ENCODE measurements around the gene KIF21B. TPM values are rescaled to one million over a fixed set of nuclear protein-coding genes. Genes with fewer than 3 reads are reported as not detected.
A peak's percentile ranks its signal among the peaks of the same experiment; 100 is the strongest.

Gene KIF21B
- total and polyA plus RNA-seq, 2 experiments from 2014 or later, result 0.18 to 1.3 TPM

DNA sequence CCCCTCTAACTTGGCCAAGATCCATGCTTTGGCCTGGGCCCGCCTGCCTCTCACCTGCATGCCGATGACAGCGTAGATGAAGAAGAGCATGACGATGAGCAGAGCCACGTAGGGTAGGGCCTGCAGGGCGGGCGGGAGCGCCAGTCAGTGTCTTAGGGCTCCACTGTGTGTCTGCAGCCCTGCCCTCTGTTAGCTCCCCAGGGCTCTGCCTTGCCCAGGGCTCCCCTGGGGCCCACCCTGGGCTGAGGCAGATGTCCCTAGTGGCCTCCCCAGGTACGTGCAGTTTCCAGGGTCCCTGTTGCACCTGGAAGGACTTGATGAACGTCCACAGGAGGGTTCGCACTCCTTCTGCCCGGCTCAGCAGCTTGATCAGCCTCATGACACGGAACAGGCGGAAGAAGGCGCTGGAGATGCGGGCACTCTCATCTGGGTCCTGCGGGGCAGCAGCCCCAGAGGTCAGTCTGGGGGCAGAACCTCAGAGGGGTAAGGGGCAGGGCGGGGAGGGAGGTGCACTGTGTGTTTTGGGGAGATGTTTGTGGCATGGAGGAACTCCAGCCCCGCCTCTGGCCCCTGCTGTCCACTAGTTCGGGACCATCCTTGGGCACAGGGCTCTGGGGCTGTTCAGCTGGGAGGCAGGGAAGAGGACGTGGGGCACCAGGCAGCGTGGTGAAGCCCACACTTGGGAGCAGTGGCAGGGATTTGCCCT lies 29.8 kb upstream of the KIF21B start:
- no peaks in the 10 kb centered on the region for H3K79me2 ChIP-seq
- WGBS (ENCODE audit: low lambda C conversion rate, missing lambda C conversion rate), result 90% methylated on average over 22 of the region's 22 CpGs
- no peak overlapping the region for H3K4me3 ChIP-seq
- H4K20me1 ChIP-seq (ENCODE audit: insufficient read depth, poor library complexity, severe bottlenecking), result no peaks in the 10 kb centered on the region
- H2AFZ ChIP-seq, result no peak overlapping the region
- no peaks in the 10 kb centered on the region for H3K27me3 ChIP-seq
- peaks cover 6% of the 10 kb centered on the region for H3K4me1 ChIP-seq (ENCODE audit: insufficient read depth)
- no peaks in the 10 kb centered on the region for H3K9me2 ChIP-seq (replicated peaks; ENCODE audit: insufficient read depth)
- H3K27ac ChIP-seq, result no peak overlapping the region
- no peak overlapping the region for H3K4me2 ChIP-seq
- H3K36me3 ChIP-seq (replicated peaks; ENCODE audit: insufficient read depth, low read depth), result no peaks in the 10 kb centered on the region
- no peaks in the 10 kb centered on the region for H3K9me3 ChIP-seq (ENCODE audit: low read depth)
- DNase-seq (ENCODE audit: low spot score), result no peak
- TF ChIP-seq EZH2 (IDR thresholded peaks at IDR 0.05; ENCODE audit: borderline replicate concordance) (no peak), EZH2phosphoT487 (IDR thresholded peaks at IDR 0.05; ENCODE audit: low read depth, severe bottlenecking, unreplicated experiment) (no peak)
- TF ChIP-seq, protein P1, sequence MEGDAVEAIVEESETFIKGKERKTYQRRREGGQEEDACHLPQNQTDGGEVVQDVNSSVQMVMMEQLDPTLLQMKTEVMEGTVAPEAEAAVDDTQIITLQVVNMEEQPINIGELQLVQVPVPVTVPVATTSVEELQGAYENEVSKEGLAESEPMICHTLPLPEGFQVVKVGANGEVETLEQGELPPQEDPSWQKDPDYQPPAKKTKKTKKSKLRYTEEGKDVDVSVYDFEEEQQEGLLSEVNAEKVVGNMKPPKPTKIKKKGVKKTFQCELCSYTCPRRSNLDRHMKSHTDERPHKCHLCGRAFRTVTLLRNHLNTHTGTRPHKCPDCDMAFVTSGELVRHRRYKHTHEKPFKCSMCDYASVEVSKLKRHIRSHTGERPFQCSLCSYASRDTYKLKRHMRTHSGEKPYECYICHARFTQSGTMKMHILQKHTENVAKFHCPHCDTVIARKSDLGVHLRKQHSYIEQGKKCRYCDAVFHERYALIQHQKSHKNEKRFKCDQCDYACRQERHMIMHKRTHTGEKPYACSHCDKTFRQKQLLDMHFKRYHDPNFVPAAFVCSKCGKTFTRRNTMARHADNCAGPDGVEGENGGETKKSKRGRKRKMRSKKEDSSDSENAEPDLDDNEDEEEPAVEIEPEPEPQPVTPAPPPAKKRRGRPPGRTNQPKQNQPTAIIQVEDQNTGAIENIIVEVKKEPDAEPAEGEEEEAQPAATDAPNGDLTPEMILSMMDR (IDR thresholded peaks at IDR 0.05; ENCODE audit: poor library complexity), result no peak

DNA sequence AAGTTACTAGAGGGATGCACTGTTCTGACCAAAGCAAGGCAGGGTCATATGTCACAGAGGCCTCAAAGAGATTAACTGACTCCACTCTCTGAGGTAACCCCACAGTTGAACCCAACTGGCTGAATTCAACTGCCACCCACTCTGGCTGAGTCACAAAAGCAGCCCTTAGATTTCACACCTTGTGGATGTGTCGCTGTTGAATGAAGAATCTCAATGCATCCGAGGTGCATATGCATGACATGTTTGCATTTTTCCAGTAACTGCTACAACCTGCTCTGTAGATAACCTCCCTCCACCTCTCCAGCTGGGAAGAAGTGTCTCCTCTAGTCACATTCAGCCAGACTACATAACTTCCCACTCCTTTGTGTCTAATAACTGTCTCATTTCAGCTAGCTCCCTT lies 27.9 kb upstream of the KIF21B start:
- TF ChIP-seq EZH2 (IDR thresholded peaks at IDR 0.05; ENCODE audit: borderline replicate concordance) (no peak), EZH2phosphoT487 (IDR thresholded peaks at IDR 0.05; ENCODE audit: low read depth, severe bottlenecking, unreplicated experiment) (no peak)
- TF ChIP-seq, protein P1 (IDR thresholded peaks at IDR 0.05; ENCODE audit: poor library complexity), result no peak
- Histone ChIP-seq H4K20me1 (ENCODE audit: insufficient read depth, poor library complexity, severe bottlenecking) (no peaks in the 10 kb centered on the region), H3K4me3 (no peak overlapping the region), H3K9me3 (ENCODE audit: low read depth) (no peaks in the 10 kb centered on the region), H3K4me2 (no peak overlapping the region), H3K79me2 (no peaks in the 10 kb centered on the region), H3K4me1 (ENCODE audit: insufficient read depth) (peaks cover 6% of the 10 kb centered on the region), H2AFZ (no peak overlapping the region), H3K9me2 (replicated peaks; ENCODE audit: insufficient read depth) (no peaks in the 10 kb centered on the region), H3K27me3 (no peaks in the 10 kb centered on the region), H3K36me3 (replicated peaks; ENCODE audit: insufficient read depth, low read depth) (no peaks in the 10 kb centered on the region), H3K27ac (no peak overlapping the region)
- DNase-seq (ENCODE audit: low spot score), result no peak
- 64% methylated on average over 2 of the region's 2 CpGs for WGBS (ENCODE audit: low lambda C conversion rate, missing lambda C conversion rate)

DNA sequence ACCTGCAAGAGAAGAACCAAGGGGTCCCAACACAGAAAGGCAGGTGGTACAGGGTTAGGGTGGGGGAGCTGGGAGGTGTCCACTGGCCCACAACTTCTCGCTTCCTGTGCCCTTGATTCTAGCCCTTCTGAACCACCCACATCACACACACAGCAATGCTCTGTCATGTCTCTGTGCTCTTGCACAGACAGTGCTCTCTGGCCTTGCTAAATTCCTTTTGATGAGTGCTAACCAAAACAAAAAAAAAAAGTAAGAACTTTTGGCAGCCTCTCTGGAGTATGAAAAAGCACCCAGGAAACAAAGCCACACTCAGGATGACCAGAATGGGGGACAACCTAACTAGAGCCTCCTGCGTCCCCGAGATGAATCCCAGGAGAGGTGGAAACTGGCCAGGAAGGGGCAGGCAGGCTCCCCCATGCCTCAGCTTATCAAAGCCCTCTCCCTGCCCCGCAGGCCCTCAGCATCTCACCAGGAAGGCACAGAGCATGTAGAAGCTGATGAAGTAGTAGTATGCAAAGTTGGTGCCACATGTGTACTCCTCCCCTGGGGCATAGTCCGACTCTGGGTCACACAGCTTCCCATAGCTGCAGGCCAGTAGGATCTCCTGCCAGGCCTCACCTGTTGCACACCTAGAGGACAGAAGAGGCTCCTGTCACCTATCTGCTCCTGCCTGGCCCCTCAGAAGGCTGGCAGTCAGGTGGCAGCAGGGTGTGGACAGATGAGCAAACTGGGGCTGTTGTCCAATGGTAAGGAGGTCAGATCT lies 27.2 kb upstream of the KIF21B start:
- peak; percentile 28 for DNase-seq (ENCODE audit: low spot score)
- Histone ChIP-seq H3K9me3 (ENCODE audit: low read depth) (no peaks in the 10 kb centered on the region), H3K4me1 (ENCODE audit: insufficient read depth) (peaks cover 6% of the 10 kb centered on the region), H3K27ac (no peak overlapping the region), H3K27me3 (no peaks in the 10 kb centered on the region), H3K9me2 (replicated peaks; ENCODE audit: insufficient read depth) (no peaks in the 10 kb centered on the region), H3K4me3 (no peak overlapping the region), H3K4me2 (no peak overlapping the region), H2AFZ (no peak overlapping the region), H3K79me2 (no peaks in the 10 kb centered on the region), H3K36me3 (replicated peaks; ENCODE audit: insufficient read depth, low read depth) (no peaks in the 10 kb centered on the region), H4K20me1 (ENCODE audit: insufficient read depth, poor library complexity, severe bottlenecking) (no peaks in the 10 kb centered on the region)
- no peak for TF ChIP-seq EZH2phosphoT487 (IDR thresholded peaks at IDR 0.05; ENCODE audit: low read depth, severe bottlenecking, unreplicated experiment)
- TF ChIP-seq, protein P1 (IDR thresholded peaks at IDR 0.05; ENCODE audit: poor library complexity), result no peak
- TF ChIP-seq EZH2 (IDR thresholded peaks at IDR 0.05; ENCODE audit: borderline replicate concordance), result no peak
- WGBS (ENCODE audit: low lambda C conversion rate, missing lambda C conversion rate), result 86% methylated on average over 5 of the region's 5 CpGs
